ENCODE data around the gene MAGEA10. TPM values are rescaled to one million over a fixed set of nuclear protein-coding genes. Genes with fewer than 3 reads are reported as not detected.

MAGEA10 gene
- total RNA-seq, 6 donors from 2014 or later = not detected

DNA sequence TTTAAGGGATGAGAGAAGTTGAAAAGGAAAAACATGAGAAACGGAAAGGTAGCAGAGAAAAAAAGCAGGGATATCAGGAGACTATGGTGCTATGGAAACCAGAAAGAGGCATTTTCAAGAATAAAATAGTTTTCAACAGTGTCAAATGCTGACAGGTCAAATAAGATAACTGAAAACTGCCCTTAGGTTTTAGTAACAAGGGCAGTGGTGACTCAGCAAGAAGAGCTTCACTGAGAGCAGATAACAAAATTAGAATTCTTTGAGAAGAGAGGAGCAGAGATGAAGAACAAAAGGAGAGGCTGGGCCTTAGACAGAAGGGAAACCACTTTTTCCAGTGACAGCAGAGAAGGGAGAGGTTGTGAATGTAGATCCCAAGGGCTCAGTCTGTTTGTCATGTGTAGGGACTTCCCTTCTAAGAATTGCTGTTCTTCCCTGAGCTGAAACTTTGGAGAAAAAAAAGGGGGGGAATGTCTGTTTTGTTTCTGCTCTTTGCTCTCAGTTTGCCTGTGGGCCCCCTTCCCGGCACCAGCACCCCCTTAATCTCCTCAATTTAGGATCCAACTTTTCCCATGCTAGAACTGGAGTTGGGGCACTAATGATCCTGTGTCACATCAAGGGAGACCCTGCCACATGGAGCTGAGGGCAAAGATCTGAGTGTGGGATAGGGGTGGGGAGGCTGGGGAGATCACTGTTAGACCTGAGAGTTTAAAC, 26.8 kb upstream of the MAGEA10 start:
- no peaks in the 10 kb centered on the region for H3K9me3 ChIP-seq
- no peaks in the 10 kb centered on the region for H3K4me1 ChIP-seq
- no peak overlapping the region for H3K27ac ChIP-seq
- WGBS, 2 donors = 64 to 97% methylated on average over 2 of the region's 2 CpGs
- H3K36me3 ChIP-seq = no peaks in the 10 kb centered on the region
- H3K27me3 ChIP-seq = no peaks in the 10 kb centered on the region
- no peak overlapping the region for H3K4me3 ChIP-seq
- TF ChIP-seq POLR2AphosphoS5 (IDR thresholded peaks at IDR 0.05) (no peak), CTCF (IDR thresholded peaks at IDR 0.05) (no peak)
- no peak for ATAC-seq (ENCODE audit: low FRiP score in 2 of 2)
- DNase-seq = no peak

DNA sequence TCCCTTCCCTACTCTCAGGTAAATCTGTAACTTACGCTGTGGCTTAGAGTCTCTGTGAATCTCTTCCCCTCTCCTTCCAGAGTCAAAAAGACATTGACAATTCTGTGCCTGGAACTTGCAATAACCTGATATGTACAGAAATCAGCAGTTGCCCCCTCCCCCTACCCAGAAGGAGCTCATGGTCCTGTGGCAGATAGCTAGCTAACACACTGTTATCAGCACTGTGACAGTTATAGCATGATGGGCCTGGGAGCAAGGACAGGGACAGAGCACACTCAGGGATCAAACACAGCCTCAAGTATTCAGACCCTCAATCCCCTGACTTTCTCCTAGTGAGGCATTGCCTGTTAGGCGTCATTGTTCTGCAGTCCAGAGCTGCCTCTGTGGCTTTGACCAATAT, 18.7 kb upstream of the MAGEA10 start:
- WGBS, 2 donors = 73 to 90% methylated on average over 2 of the region's 2 CpGs
- Histone ChIP-seq H3K4me3 (no peak overlapping the region), H3K27ac (no peak overlapping the region), H3K36me3 (no peaks in the 10 kb centered on the region), H3K4me1 (no peaks in the 10 kb centered on the region), H3K9me3 (no peaks in the 10 kb centered on the region), H3K27me3 (no peaks in the 10 kb centered on the region)
- TF ChIP-seq POLR2A (IDR thresholded peaks at IDR 0.05) (no peak), CTCF (IDR thresholded peaks at IDR 0.05) (no peak), POLR2AphosphoS5 (IDR thresholded peaks at IDR 0.05) (no peak), EP300 (IDR thresholded peaks at IDR 0.05) (no peak)
- no peak for DNase-seq
- no peak for ATAC-seq (ENCODE audit: low FRiP score in 2 of 2)

DNA sequence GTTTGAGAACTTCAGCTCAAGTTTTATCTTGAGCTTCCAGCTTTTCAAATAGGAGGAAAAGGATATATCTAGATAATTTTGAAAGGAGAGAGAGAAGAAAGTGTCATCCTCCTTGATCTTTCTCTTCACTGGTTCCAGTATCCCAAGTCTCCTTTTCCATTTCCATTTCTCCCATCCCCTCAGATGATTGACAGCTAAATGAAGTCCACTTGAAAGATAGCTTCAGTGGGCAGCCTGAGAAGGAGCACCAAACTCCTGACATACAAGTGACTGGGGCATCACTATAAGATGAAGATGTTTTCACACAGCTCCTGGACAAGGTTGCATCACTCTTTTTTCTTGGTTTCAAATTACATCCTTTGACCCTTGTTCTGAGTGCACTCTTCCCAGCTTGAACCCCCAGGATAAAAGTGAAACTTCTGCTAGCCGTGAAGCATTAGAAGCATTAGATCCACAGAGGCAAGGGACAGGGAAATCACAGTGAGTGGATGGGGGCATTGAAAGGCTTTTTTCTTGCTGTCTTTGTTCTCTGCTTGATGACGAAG, 17.5 kb upstream of the MAGEA10 start:
- Histone ChIP-seq H3K36me3 (no peaks in the 10 kb centered on the region), H3K27me3 (no peaks in the 10 kb centered on the region), H3K9me3 (no peaks in the 10 kb centered on the region), H3K4me1 (no peaks in the 10 kb centered on the region), H3K27ac (no peak overlapping the region), H3K4me3 (no peak overlapping the region)
- DNase-seq (no peak), ATAC-seq (ENCODE audit: low FRiP score in 2 of 2) (no peak)
- 72 to 77% methylated on average over 2 of the region's 2 CpGs for WGBS, 2 donors
- TF ChIP-seq POLR2AphosphoS5 (IDR thresholded peaks at IDR 0.05) (no peak), EP300 (IDR thresholded peaks at IDR 0.05) (no peak), POLR2A (IDR thresholded peaks at IDR 0.05) (no peak), CTCF (IDR thresholded peaks at IDR 0.05) (no peak)

DNA sequence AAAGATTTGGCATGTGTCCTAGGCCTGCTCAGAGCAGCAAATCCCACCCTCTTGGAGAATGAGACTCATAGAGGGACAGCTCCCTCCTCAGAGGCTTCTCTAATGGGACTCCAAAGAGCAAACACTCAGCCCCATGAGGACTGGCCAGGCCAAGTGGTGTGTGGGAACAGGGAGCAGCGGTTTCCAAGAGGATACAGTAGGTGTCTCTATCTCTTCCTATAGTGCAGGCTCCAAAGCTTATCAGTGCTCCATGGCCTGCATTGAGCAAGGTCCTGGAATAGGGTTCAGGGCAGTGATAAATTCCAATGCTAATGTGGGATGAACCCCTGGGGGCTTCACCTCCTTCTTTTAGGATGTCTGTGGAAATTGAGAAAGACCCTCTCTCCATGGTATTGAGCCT, 15.7 kb upstream of the MAGEA10 start:
- Histone ChIP-seq H3K27me3 (no peaks in the 10 kb centered on the region), H3K9me3 (no peaks in the 10 kb centered on the region), H3K4me1 (no peaks in the 10 kb centered on the region), H3K27ac (no peak overlapping the region), H3K36me3 (no peaks in the 10 kb centered on the region), H3K4me3 (no peak overlapping the region)
- no peak for DNase-seq
- TF ChIP-seq EP300 (IDR thresholded peaks at IDR 0.05) (no peak), POLR2AphosphoS5 (IDR thresholded peaks at IDR 0.05) (no peak), CTCF (IDR thresholded peaks at IDR 0.05) (no peak), POLR2A (IDR thresholded peaks at IDR 0.05) (no peak)
- 70% methylated on average over 1 of the region's 1 CpG; no CpG with 5 or more reads in 1 of the 2 donors for WGBS, 2 donors
- no peak for ATAC-seq (ENCODE audit: low FRiP score in 2 of 2)

- no peak overlapping the region for H3K4me3 ChIP-seq
- H3K9me3 ChIP-seq = no peaks in the 10 kb centered on the region
- TF ChIP-seq EP300 (IDR thresholded peaks at IDR 0.05) (no peak), CTCF (IDR thresholded peaks at IDR 0.05) (no peak), POLR2AphosphoS5 (IDR thresholded peaks at IDR 0.05) (no peak), POLR2A (IDR thresholded peaks at IDR 0.05) (no peak)
- no peaks in the 10 kb centered on the region for H3K36me3 ChIP-seq
- H3K27me3 ChIP-seq = no peaks in the 10 kb centered on the region
- H3K27ac ChIP-seq = no peak overlapping the region
- DNase-seq (no peak), ATAC-seq (ENCODE audit: low FRiP score in 2 of 2) (no peak)
- H3K4me1 ChIP-seq = no peaks in the 10 kb centered on the region
- 77 to 100% methylated on average over 3 of the region's 3 CpGs for WGBS, 2 donors
These were observed 12.9 kb upstream of the MAGEA10 start for GRCh38 chrX:152151256-152151655.
